ENCODE data around the gene ATF4.
A peak's percentile ranks its signal among the peaks of the same experiment; 100 is the strongest.
"Not testable (repeated sequence)": the region's sequence is repeated elsewhere in the genome, so short reads cannot be mapped to it uniquely, and the experiment has no call there.

The ATF4 gene

DNA sequence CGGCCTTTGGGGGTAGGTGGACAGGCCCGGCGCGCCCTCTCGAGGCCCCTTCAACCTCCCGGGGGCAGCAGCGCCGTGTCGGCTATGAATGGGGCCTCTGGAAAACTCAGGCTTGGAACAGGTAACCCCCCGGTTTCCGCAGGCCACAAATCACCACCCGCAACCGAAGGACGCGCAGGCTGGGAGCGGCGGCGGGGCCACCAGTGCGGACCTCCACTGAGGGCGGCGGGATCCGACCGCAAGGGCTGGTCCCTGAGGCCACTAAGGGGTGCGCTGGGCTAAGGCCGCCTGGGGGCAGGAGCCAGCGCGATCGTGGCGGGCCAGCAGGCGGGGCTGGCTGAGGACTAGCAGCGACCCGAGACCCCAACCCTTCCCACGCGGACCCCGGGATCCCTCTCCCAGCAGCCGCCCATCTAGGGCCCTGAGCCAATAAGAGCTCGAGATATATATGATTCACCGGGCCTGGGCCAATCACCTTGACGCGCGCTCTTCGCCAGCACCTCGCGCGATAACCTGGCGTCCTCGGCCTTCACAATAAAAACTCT lies 609 bp upstream of the ATF4 start:
- peak overlapping the region; percentile 98 for H3K27ac ChIP-seq
- TF ChIP-seq, protein P1, sequence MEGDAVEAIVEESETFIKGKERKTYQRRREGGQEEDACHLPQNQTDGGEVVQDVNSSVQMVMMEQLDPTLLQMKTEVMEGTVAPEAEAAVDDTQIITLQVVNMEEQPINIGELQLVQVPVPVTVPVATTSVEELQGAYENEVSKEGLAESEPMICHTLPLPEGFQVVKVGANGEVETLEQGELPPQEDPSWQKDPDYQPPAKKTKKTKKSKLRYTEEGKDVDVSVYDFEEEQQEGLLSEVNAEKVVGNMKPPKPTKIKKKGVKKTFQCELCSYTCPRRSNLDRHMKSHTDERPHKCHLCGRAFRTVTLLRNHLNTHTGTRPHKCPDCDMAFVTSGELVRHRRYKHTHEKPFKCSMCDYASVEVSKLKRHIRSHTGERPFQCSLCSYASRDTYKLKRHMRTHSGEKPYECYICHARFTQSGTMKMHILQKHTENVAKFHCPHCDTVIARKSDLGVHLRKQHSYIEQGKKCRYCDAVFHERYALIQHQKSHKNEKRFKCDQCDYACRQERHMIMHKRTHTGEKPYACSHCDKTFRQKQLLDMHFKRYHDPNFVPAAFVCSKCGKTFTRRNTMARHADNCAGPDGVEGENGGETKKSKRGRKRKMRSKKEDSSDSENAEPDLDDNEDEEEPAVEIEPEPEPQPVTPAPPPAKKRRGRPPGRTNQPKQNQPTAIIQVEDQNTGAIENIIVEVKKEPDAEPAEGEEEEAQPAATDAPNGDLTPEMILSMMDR (conservative IDR thresholded peaks at IDR 0.05; ENCODE audit: low read depth): peak; percentile 18; the same call in 1 of the 2 replicates
- DNase-seq (ENCODE audit: low spot score): peak; percentile 93
- CTCF ChIA-PET: interaction anchor here (0.6 to 0.7 kb wide), 2 partner anchors 9 to 1396 kb away, joined by 3 read pairs; no protein-coding TSS in a partner anchor
- POLR2A ChIA-PET (ENCODE audit: low non-redundant PET): interaction anchor here (0.6 to 1.0 kb wide), 3 partner anchors 18 to 205 kb away, joined by 3 to 4 read pairs (median 3); partner anchors contain the start of gene MIEF1

DNA sequence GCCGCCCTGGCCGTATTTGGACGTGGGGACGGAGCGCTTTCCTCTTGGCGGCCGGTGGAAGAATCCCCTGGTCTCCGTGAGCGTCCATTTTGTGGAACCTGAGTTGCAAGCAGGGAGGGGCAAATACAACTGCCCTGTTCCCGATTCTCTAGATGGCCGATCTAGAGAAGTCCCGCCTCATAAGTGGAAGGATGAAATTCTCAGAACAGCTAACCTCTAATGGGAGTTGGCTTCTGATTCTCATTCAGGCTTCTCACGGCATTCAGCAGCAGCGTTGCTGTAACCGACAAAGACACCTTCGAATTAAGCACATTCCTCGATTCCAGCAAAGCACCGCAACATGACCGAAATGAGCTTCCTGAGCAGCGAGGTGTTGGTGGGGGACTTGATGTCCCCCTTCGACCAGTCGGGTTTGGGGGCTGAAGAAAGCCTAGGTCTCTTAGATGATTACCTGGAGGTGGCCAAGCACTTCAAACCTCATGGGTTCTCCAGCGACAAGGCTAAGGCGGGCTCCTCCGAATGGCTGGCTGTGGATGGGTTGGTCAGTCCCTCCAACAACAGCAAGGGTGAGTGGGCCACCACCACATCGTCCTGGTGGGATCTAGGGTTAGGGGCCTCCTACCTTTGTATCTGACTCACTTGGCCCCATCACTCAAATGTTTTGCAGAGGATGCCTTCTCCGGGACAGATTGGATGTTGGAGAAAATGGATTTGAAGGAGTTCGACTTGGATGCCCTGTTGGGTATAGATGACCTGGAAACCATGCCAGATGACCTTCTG lies 934 bp downstream of the ATF4 start:
- POLR2A ChIA-PET (ENCODE audit: low non-redundant PET); CTCF ChIA-PET; DNase-seq (ENCODE audit: low spot score): not testable (repeated sequence)
- H3K27ac ChIP-seq: peak overlapping the region; percentile 98

DNA sequence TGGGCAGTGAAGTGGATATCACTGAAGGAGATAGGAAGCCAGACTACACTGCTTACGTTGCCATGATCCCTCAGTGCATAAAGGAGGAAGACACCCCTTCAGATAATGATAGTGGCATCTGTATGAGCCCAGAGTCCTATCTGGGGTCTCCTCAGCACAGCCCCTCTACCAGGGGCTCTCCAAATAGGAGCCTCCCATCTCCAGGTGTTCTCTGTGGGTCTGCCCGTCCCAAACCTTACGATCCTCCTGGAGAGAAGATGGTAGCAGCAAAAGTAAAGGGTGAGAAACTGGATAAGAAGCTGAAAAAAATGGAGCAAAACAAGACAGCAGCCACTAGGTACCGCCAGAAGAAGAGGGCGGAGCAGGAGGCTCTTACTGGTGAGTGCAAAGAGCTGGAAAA lies 1.7 kb downstream of the ATF4 start:
- CTCF ChIA-PET: interaction anchor here (1.0 kb wide), 1 partner anchor 12 kb away, joined by 4 read pairs; no protein-coding TSS in a partner anchor
- POLR2A ChIA-PET (ENCODE audit: low non-redundant PET); DNase-seq (ENCODE audit: low spot score): not testable (repeated sequence)
- H3K27ac ChIP-seq: peak overlapping the region; percentile 98

DNA sequence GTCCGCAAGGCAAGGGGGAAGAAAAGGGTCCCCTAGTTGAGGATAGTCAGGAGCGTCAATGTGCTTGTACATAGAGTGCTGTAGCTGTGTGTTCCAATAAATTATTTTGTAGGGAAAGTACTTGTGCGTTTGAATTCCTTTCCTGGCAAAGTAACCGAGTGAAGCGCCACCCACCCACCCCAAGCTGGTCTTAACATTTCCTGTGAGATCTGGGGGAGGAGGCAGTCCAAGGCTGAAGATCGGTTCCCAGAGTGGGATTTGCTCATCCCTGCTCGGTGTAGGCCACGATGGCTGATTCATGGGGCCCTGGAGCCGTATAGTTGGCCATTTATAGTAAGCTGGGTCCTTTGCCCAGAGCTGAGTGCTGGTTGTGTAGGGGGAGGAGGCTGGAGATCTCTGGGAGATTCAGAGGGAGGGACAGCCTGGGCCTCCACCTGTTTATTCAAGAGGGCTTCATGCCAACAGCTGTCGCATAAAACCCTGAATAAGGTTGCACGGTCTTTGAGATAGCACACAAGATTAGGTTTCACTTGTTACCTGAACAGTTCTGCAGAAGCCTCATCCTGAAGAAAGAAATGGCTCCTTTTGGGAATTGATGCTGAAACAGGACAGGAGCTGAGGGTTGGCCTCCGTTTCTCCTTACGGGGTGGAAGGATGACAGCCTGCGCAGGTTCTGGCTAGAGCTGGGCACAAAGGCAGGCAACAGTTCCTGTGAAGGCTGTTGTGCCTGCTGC lies 2.4 kb downstream of the ATF4 start:
- ChIA-PET POLR2A (ENCODE audit: low non-redundant PET) (no interaction called here), CTCF (interaction anchor here (1.0 kb wide), 1 partner anchor 12 kb away, joined by 4 read pairs; no protein-coding TSS in a partner anchor)
- TF ChIP-seq, protein P1 (conservative IDR thresholded peaks at IDR 0.05; ENCODE audit: low read depth): no peak
- peak overlapping the region; percentile 98 for H3K27ac ChIP-seq
- DNase-seq (ENCODE audit: low spot score): peak; percentile 13

DNA sequence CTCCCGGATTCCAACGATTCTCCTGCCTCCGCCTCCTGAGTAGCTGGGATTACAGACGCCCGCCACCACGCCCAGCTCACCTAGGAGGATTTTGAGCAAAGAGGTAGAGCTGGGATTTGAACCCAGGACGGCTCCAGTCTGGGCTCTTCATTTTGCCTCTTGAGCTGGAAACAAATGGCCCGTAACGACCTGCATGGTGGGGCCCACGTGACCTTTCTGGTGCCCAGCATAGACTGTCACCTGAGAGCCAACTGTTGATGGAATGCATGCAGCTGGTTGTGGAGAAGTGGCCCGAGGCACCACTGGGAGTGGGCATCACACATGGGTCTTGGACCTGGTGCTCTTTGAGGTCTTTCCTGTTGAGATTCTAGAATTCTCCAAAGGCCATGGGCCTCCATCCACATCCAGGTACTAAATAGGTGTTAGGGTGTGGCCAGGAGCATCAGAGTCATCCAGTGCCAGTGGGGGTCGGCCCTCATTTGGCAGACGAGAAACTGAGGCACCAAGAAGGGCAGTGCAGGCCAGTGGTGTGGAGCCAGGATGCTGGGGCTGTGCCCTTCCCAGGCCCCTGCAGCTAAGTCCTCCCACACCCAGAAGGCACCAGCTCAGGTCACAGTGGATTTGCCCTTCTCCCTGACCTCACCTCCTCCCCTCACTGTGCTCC lies 3.9 kb downstream of the ATF4 start:
- POLR2A ChIA-PET (ENCODE audit: low non-redundant PET): interaction anchor here (0.6 kb wide), 1 partner anchor 23 kb away, joined by 3 read pairs; no protein-coding TSS in a partner anchor
- no peak for DNase-seq (ENCODE audit: low spot score)
- CTCF ChIA-PET: interaction anchor here (0.7 kb wide), 1 partner anchor 10 kb away, joined by 3 read pairs; no protein-coding TSS in a partner anchor
- peak overlapping the region; percentile 98 for H3K27ac ChIP-seq
- TF ChIP-seq, protein P1 (conservative IDR thresholded peaks at IDR 0.05; ENCODE audit: low read depth): no peak

DNA sequence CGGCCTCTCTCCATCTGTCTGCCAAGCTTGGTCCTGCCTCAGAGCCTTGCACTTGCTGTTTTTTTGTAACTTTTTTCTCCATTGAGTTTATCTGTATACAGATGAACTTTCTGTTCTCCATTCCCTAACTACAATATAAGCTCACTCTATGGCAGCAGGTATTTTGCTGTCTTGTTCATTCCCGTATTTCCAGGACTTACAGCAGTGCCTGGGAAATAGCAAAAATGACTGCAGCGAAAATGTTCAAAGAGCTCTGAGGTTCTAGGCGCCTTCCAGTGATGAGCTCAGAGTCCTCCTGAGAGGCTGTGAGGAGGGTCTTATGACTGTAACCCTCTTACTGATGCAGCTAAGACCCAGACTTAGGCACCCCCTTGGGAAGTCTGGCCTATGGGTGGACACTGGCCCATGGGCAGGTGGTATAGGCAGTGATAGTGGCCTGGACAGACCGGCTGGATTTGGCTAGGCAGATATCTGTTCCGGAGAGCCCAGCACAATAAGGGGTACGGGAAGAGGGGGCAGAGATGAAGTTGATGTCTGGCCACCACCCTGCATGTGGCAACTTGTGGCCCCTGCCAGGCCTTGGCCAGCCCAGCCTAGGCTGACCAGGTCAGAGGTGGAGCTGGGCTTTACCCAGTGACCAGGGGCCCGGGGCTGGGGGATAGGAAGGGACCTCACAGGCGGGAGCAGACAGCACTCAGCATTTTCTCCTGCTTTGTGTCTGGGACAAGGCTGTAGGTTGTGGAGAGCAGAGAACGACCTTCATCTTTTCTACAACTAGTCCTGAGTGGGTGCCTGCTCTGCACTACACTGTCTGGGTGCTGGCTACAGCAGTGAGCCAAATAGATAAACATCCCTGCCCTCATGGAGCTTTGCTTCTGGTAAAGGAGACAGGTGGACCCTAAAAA lies 4.6 kb downstream of the ATF4 start:
- peak overlapping the region; percentile 98 for H3K27ac ChIP-seq
- POLR2A ChIA-PET (ENCODE audit: low non-redundant PET): interaction anchor here (0.6 kb wide), 1 partner anchor 24 kb away, joined by 3 read pairs; no protein-coding TSS in a partner anchor
- DNase-seq (ENCODE audit: low spot score): no peak
- CTCF ChIA-PET: interaction anchor here (0.7 kb wide), 1 partner anchor 10 kb away, joined by 3 read pairs; no protein-coding TSS in a partner anchor
- TF ChIP-seq, protein P1 (conservative IDR thresholded peaks at IDR 0.05; ENCODE audit: low read depth): no peak
